ACHN (cell line): Measurements from ENCODE around the gene PCDHGA6.
"Not testable (repeated sequence)": the region's sequence is repeated elsewhere in the genome, so short reads cannot be mapped to it uniquely, and the experiment has no call there.

Experiments
- DNase-seq: peaks from one replicate; pipeline ENCODE4 v3.0.0-alpha.2; 2015
- in situ Hi-C: cut with HindIII; loops from 2 replicates; pipeline ENCODE4 v1.10.0; 2017; ENCODE audit warnings: low sequenced_read_pairs, low pct_ligation_motif_present, low pct_unique_long_range_greater_than_20kb

The PCDHGA6 gene

DNA sequence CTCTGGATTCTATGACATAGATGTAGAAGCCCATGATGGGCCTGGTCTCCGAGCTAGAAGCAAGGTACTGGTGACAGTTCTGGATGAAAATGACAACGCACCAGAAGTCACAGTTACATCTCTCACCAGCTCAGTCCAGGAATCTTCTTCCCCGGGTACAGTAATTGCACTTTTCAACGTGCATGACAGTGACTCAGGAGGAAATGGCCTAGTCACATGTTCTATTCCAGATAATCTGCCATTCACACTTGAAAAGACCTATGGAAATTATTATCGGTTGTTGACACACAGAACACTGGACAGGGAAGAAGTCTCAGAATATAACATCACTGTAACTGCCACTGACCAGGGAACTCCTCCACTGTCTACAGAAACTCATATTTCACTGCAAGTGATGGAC lies 17.6 kb upstream of the PCDHGA6 start:
- no peak for DNase-seq
- in situ Hi-C loops, result no loop called here

DNA sequence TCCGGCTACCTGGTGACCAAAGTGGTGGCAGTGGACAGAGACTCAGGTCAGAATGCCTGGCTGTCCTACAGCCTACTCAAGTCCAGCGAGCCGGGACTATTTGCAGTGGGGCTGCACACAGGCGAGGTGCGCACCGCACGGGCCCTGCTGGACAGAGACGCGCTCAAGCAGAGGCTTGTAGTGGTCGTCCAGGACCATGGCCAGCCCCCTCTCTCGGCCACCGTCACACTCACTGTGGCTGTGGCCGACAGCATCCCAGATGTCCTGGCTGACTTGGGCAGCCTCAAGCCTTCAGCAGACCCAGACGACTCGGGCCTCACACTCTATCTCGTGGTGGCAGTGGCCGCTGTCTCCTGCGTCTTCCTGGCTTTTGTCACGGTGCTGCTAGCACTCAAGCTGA lies 16.7 kb upstream of the PCDHGA6 start:
- in situ Hi-C loops, result no loop called here
- no peak for DNase-seq

- peak; percentile 3 for DNase-seq
- in situ Hi-C loops, result no loop called here
These were observed 13.8 kb upstream of the PCDHGA6 start, which contains the start of gene PCDHGB2 for GRCh38 chr5:141359790-141360426. PCDHGB2 (plus strand) TSS chr5:141359994; CDS start chr5:141360136, 142 bp downstream.

DNA sequence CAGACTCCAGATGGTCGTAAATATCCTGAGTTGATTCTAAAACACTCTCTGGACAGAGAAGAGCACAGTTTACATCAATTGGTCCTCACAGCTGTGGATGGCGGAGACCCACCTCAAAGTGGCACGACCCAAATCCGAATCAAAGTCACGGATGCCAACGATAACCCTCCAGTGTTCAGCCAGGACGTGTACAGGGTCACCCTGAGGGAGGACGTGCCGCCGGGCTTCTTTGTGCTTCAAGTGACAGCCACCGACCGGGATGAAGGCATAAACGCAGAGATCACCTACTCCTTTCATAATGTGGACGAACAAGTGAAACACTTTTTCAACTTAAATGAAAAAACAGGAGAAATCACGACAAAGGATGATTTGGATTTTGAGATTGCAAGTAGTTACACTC lies 13.0 kb upstream of the PCDHGA6 start:
- in situ Hi-C loops, result no loop called here
- DNase-seq, result no peak

GRCh38 chr5:141362719-141363118 lies 11.0 kb upstream of the PCDHGA6 start:
- DNase-seq, result no peak
- in situ Hi-C loops, result no loop called here

DNA sequence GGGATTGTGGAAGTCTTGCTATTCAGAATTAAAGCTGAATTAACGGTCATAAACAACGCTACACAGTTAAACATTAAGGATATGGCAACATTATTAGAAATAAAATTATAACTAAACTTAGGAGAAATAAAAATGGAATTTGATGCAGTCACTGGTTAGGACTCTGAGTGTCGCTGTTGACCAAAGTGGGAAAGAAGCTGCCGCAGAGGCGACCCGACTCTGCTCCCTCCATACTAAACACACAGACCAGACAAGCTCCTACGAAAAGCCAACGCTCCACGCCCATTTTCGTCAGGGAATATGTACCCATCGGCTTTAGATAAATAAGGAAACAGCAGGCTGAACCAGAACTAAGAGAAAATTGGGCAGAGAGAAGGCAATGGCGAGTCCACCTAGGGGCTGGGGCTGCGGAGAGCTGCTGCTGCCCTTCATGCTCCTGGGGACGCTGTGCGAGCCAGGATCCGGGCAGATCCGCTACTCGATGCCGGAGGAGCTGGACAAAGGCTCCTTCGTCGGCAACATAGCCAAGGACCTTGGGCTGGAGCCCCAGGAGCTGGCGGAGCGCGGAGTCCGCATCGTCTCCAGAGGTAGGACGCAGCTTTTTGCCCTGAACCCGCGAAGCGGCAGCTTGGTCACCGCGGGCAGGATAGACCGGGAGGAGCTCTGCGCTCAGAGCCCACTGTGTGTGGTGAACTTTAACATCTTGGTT lies 9.6 kb upstream of the PCDHGA6 start, which contains the start of gene PCDHGA5:
Gene PCDHGA5 (plus strand): TSS at position 211 of the 709 bp plus-strand sequence. CDS start 169 bp downstream, at position 380.
- in situ Hi-C loops, result no loop called here
- DNase-seq, result no peak

DNA sequence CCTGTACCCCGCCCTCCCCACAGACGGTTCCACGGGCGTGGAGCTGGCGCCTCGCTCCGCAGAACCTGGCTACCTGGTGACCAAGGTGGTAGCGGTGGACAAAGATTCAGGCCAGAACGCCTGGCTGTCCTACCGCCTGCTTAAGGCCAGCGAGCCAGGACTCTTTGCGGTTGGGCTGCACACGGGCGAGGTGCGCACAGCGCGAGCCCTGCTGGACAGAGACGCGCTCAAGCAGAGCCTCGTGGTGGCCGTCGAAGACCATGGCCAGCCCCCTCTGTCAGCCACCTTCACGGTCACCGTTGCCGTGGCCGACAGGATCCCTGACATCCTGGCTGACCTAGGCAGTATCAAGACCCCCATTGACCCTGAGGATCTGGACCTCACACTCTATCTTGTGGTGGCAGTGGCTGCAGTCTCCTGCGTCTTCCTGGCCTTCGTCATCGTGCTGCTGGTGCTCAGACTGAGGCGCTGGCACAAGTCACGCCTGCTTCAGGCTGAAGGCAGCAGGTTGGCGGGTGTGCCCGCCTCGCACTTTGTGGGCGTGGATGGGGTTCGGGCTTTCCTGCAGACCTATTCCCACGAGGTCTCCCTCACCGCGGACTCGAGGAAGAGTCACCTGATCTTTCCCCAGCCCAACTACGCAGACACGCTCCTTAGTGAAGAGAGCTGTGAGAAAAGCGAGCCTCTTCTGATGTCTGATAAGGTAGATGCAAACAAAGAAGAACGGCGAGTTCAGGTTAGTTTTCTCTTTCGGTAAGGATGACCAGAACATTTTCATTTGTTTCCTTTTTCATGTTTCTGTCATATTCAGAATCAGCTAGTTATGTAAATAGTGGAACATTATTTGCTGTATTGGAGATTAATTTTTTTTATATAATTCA lies 7.4 kb upstream of the PCDHGA6 start:
- DNase-seq, result no peak
- in situ Hi-C loops, result no loop called here

DNA sequence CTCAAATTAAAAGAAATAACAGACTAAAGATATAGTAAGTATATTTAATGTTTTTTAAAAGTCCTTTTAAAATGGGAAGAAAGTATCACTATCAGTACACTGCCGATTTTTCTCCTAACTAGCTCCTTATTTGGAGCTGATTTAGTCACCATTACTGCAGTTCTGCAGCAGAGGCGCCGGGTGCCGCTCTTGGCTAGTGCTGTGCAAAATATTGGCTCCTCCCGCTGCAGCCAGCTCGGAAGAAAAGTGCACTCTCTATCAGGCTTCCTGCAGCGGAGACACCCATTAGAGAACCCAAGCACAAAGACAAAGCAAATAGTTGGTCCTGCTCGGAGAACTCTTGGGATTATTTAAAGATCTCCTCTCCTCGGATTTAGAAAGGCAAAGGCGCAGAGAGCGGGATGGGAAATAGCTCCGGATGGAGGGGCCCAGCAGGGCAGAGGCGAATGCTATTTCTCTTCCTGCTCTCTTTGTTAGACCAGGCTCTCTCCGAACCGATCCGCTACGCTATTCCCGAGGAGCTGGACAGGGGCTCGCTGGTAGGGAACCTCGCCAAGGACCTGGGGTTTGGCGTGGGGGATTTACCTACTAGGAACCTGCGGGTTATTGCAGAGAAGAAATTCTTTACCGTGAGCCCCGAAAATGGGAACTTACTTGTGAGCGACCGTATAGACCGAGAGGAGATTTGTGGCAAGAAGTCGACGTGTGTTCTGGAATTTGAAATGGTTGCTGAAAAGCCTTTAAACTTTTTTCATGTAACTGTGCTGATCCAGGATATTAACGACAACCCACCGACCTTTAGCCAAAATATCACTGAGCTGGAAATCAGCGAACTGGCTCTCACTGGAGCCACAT lies 3.5 kb upstream of the PCDHGA6 start, which contains the start of gene PCDHGB3:
Gene PCDHGB3 (plus strand): TSS at position 249 of the 855 bp plus-strand sequence. CDS start 153 bp downstream, at position 402.
- peak; percentile 19 for DNase-seq
- in situ Hi-C loops, result no loop called here

DNA sequence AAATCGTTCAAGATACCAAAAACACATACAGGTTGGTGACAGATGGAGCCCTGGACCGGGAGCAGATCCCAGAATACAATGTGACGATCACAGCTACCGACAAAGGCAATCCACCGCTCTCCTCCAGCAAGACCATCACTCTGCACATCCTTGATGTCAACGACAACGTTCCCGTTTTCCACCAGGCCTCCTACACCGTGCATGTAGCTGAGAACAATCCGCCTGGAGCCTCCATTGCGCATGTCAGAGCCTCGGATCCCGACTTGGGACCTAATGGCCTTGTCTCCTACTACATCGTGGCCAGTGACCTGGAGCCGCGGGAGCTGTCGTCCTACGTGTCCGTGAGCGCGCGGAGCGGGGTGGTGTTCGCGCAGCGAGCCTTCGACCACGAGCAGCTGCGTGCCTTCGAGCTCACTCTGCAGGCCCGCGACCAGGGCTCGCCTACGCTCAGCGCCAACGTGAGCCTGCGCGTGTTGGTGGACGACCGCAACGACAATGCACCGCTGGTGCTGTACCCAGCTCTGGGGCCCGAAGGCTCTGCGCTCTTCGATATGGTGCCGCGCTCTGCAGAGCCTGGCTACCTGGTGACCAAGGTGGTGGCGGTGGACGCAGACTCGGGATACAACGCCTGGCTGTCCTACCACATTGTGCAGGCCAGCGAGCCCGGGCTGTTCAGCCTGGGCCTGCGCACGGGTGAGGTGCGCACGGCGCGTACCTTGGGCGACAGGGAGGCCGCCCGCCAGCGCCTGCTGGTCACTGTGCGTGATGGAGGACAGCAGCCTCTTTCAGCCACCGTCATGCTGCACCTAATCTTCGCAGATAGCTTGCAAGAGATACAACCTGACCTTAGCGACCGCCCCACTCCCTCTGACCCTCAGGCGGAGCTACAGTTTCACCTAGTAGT lies 1.9 kb upstream of the PCDHGA6 start:
- in situ Hi-C loops, result no loop called here
- no peak for DNase-seq

GRCh38 chr5:141374627-141375026 lies 936 bp downstream of the PCDHGA6 start:
- DNase-seq, result no peak
- in situ Hi-C loops, result no loop called here

GRCh38 chr5:141375444-141376155 lies 1.9 kb downstream of the PCDHGA6 start:
- DNase-seq, in situ Hi-C loops: not testable (repeated sequence)

- peak; percentile 60 for DNase-seq
- in situ Hi-C loops, result no loop called here
These were observed 9.0 kb downstream of the PCDHGA6 start, which contains the start of gene PCDHGA7 for GRCh38 chr5:141382469-141383294. PCDHGA7 (plus strand) TSS chr5:141382742; CDS start chr5:141382900, 158 bp downstream.

DNA sequence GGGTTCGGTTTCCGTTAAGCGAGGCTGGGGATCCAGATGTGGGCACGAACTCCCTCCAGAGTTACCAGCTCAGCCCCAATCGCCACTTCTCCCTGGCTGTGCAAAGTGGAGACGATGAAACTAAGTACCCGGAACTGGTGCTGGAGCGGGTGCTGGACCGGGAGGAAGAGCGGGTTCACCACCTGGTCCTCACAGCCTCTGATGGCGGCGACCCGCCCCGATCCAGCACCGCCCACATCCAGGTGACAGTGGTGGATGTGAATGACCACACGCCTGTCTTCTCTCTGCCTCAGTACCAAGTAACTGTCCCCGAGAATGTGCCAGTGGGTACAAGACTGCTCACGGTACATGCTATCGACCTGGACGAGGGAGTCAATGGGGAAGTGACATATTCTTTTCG lies 9.7 kb downstream of the PCDHGA6 start:
- in situ Hi-C loops, result no loop called here
- no peak for DNase-seq

GRCh38 chr5:141384471-141385267 lies 11.0 kb downstream of the PCDHGA6 start:
- in situ Hi-C loops, result no loop called here

More at GRCh38 chr5:141384471-141385267, 11.0 kb downstream of the PCDHGA6 start:
- no peak for DNase-seq
